ENCODE results near the gene LCP2. TPM values are rescaled to one million over a fixed set of nuclear protein-coding genes. Genes with fewer than 3 reads are reported as not detected.
A peak's percentile ranks its signal among the peaks of the same experiment; 100 is the strongest.

The LCP2 gene
- total RNA-seq, 4 donors from 2014 or later: 3.9 to 17.9 (median 12.6) TPM

DNA sequence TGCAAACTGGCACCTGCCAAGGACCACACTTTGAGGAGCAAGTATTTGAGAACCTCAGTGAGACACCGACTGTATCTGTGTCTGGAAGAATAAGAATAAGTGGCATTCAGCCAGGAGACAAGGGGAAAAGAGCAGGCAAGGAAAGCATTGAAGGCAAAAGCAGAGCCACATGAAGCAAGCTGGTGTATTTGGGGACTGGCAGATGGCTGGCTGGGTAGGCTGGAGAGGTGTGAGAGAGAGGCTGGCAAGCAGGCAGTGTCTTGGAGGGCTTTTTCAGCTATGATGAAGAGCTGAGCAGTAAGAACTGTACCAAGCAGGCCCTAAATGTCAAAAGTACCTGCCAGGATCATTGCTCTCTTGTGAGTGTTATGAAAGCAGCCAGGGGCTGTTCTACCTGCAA is 78.9 kb downstream of the LCP2 start:
- 53 to 55% methylated on average over 1 of the region's 1 CpG for WGBS, 2 donors
- no peak for DNase-seq
- intact Hi-C loops (cut with DNase I): no loop called here
- no peak overlapping the region for H3K27ac ChIP-seq
- H3K9me3 ChIP-seq: no peaks in the 10 kb centered on the region
- peaks cover 0 to 37% (median 4%) of the 10 kb centered on the region in 3 donors for H3K4me1 ChIP-seq
- no peak overlapping the region for H3K4me3 ChIP-seq
- H3K36me3 ChIP-seq: no peaks in the 10 kb centered on the region
- no peaks in the 10 kb centered on the region for H3K27me3 ChIP-seq
- no peak for TF ChIP-seq POLR2A (IDR thresholded peaks at IDR 0.05)
- TF ChIP-seq, protein P1, sequence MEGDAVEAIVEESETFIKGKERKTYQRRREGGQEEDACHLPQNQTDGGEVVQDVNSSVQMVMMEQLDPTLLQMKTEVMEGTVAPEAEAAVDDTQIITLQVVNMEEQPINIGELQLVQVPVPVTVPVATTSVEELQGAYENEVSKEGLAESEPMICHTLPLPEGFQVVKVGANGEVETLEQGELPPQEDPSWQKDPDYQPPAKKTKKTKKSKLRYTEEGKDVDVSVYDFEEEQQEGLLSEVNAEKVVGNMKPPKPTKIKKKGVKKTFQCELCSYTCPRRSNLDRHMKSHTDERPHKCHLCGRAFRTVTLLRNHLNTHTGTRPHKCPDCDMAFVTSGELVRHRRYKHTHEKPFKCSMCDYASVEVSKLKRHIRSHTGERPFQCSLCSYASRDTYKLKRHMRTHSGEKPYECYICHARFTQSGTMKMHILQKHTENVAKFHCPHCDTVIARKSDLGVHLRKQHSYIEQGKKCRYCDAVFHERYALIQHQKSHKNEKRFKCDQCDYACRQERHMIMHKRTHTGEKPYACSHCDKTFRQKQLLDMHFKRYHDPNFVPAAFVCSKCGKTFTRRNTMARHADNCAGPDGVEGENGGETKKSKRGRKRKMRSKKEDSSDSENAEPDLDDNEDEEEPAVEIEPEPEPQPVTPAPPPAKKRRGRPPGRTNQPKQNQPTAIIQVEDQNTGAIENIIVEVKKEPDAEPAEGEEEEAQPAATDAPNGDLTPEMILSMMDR (IDR thresholded peaks at IDR 0.05): no peak

DNA sequence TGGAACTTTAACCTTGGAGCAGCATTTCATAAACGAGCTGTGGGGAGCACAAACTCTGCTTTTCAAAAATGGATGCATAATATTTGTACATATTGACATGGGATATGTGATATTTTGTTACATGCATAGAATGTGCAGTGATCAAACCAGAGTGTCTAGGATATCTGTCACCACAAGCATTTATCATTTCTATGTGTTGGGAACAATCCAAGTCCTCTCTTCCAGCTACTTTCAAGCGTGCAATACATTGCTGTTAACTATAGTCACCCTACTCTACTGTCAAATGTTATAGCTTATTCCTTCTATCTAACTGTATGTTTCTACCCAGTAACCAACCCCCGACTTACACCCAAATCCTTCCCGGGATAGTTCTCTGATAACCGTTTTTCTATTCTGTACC is 79.7 kb downstream of the LCP2 start:
- no peak for TF ChIP-seq POLR2A (IDR thresholded peaks at IDR 0.05)
- TF ChIP-seq, protein P1 (IDR thresholded peaks at IDR 0.05): no peak

DNA sequence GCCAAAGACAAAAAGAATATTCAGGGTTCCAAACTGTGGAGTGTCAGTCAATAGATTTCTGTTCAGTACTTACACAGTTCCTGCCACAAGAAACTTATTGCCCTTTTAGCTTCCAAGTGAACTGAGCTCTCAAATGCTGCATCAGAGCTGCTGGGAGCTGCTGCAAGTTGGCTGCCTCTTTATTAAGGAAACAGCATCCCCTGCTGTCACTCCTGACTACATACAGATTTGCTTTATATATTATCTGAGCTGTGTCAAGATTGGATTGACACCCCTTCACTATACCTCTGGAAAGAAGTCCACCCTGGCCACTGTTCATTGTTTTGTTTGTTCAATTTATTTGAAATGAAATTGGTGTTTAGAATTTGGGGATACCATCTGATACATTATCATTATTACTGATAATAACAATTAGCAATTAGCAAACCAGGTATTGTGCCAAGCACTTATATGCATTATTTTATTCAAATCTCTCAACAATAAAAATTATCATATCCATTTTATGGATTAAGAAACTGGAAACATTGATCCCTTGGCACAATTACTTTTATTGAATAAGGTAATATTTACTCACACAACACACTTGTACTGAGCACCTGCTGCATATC is 81.2 kb downstream of the LCP2 start:
- Histone ChIP-seq H3K36me3 (no peaks in the 10 kb centered on the region), H3K27ac (no peak overlapping the region), H3K27me3 (no peaks in the 10 kb centered on the region), H3K9me3 (no peaks in the 10 kb centered on the region), H3K4me1 (peaks cover 0 to 16% (median 0%) of the 10 kb centered on the region in 3 donors), H3K4me3 (no peak overlapping the region)
- TF ChIP-seq, protein P1 (IDR thresholded peaks at IDR 0.05): peak in 5 of 6 experiments; percentile 25 to 58 (median 37)
- no peak for TF ChIP-seq POLR2A (IDR thresholded peaks at IDR 0.05)
- intact Hi-C loops (cut with DNase I): no loop called here
- no peak for DNase-seq

More for the DNA sequence above, 79.7 kb downstream of the LCP2 start:
- Histone ChIP-seq H3K27ac (no peak overlapping the region), H3K4me3 (no peak overlapping the region), H3K36me3 (no peaks in the 10 kb centered on the region), H3K4me1 (peaks cover 0 to 28% (median 4%) of the 10 kb centered on the region in 3 donors), H3K27me3 (no peaks in the 10 kb centered on the region), H3K9me3 (no peaks in the 10 kb centered on the region)
- intact Hi-C loops (cut with DNase I): no loop called here
- 64 to 76% methylated on average over 5 of the region's 5 CpGs for WGBS, 2 donors
- DNase-seq: no peak

DNA sequence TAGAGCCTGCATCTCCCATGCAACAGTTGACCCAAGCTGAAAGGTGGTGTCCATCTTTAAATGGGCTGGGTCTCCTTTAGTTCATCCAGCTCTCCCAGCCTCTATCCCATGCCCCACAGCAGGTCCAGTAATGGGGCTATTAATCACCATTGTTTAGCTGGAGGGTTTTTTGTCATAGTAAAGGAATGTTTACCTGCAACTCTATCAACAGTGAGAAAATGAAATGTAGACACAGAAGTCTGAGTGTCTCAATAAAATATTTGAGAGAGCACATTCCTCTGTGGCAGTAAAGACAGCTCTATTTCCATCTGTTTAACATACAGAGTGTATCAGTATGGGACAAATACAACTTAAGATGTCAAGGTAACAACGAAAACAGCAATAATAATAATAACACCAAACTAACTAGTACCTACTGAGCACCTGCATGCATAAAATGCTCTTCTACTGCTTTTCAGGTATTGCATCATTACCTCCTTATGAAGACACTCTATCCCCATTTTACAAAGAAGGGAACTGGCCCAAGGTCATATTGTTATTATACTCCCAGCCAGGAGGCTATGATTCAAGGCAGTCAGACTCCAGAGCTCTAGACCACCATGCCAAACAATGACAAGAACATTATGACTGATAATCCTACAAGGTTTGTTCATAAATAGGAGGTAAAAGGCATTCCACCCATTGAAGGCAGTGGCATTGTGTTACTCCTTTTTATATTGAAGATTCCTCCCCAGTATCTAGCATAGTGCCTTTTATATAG is 85.8 kb downstream of the LCP2 start:
- Histone ChIP-seq H3K4me1 (no peaks in the 10 kb centered on the region), H3K27me3 (no peaks in the 10 kb centered on the region), H3K9me3 (no peaks in the 10 kb centered on the region), H3K36me3 (no peaks in the 10 kb centered on the region), H3K4me3 (no peak overlapping the region), H3K27ac (no peak overlapping the region)
- intact Hi-C loops (cut with DNase I): no loop called here
- DNase-seq: no peak
- 58 to 68% methylated on average over 1 of the region's 1 CpG for WGBS, 2 donors
- TF ChIP-seq, protein P1 (IDR thresholded peaks at IDR 0.05): no peak
- TF ChIP-seq POLR2A (IDR thresholded peaks at IDR 0.05): no peak

DNA sequence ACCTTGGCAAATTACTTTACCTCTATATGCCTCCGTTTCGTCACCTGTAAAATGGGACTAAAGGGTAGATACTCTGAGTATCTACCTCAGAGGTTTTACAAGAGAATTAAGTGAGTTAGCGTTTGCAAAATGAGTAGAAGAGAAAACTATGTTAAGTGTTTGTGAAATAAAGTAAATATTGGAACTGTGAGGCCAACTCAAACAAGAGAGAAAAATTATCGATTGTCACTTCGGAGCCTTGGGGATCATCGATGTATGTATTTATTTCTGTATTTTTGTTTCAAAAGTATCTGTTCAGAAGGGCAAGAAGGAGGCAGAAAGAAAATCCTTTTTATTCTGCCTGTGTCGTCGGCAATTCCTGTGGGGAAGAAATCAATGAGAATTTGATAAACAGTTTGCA is 90.6 kb downstream of the LCP2 start:
- 59 to 67% methylated on average over 8 of the region's 8 CpGs for WGBS, 2 donors
- Histone ChIP-seq H3K4me3 (no peak overlapping the region), H3K27ac (no peak overlapping the region), H3K9me3 (no peaks in the 10 kb centered on the region), H3K4me1 (no peaks in the 10 kb centered on the region), H3K27me3 (no peaks in the 10 kb centered on the region), H3K36me3 (no peaks in the 10 kb centered on the region)
- intact Hi-C loops (cut with DNase I): no loop called here
- DNase-seq: no peak
- TF ChIP-seq, protein P1 (IDR thresholded peaks at IDR 0.05): no peak
- no peak for TF ChIP-seq POLR2A (IDR thresholded peaks at IDR 0.05)

Data from esophagus squamous epithelium (tissue), 5 donors.